Mesendoderm (in vitro differentiated cells): ENCODE data around the gene MTREX.
A peak's percentile ranks its signal among the peaks of the same experiment; 100 is the strongest.

Experiments used
- DNase-seq: peaks from one replicate; pipeline ENCODE4 v3.0.0; 2013
- H2AK5ac ChIP-seq: 2 replicates; pipeline ENCODE4 v1.6.1; 2013; ENCODE audit warnings: low read length, inconsistent platforms
- H2BK120ac ChIP-seq: 2 replicates; pipeline ENCODE4 v1.6.1; 2013; ENCODE audit warnings: low read depth, mild to moderate bottlenecking, low read length, moderate library complexity, mixed read lengths
- H2BK15ac ChIP-seq: replicated peaks from 2 replicates; pipeline ENCODE4 v1.6.1; 2013; ENCODE audit warnings: low read depth, mild to moderate bottlenecking, moderate library complexity
- H2BK5ac ChIP-seq: 2 replicates; pipeline ENCODE4 v1.6.1; 2013; ENCODE audit warnings: low read length, inconsistent platforms
- H3K18ac ChIP-seq: 2 replicates; pipeline ENCODE4 v1.6.1; 2013; ENCODE audit warnings: mild to moderate bottlenecking, low read length, mixed read lengths
- H3K23ac ChIP-seq: one replicate; pipeline ENCODE4 v1.6.1; 2013; ENCODE audit warnings: low read length
- H3K27ac ChIP-seq: 2 replicates; pipeline ENCODE4 v1.5.1; 2013; ENCODE audit warnings: low read depth, mild to moderate bottlenecking, inconsistent platforms, low read length, moderate library complexity
- H3K27me3 ChIP-seq: 2 replicates; pipeline ENCODE4 v1.6.1; 2013; ENCODE audit warnings: low read length, control low read depth, mild to moderate bottlenecking, inconsistent platforms; ENCODE audit not compliant: insufficient read depth, poor library complexity
- H3K36me3 ChIP-seq: 2 replicates; pipeline ENCODE4 v1.6.1; 2013; ENCODE audit warnings: low read length, inconsistent platforms; ENCODE audit not compliant: control insufficient read depth, insufficient read depth
- H3K4ac ChIP-seq: one replicate; pipeline ENCODE4 v1.6.1; 2013; ENCODE audit warnings: low read depth, mild to moderate bottlenecking, low read length, moderate library complexity
- H3K4me1 ChIP-seq: 2 replicates; pipeline ENCODE4 v1.6.1; 2013; ENCODE audit warnings: low read depth, low read length, inconsistent platforms; ENCODE audit not compliant: control insufficient read depth
- H3K4me2 ChIP-seq: 2 replicates; pipeline ENCODE4 v1.6.1; 2013; ENCODE audit warnings: low read length
- H3K4me3 ChIP-seq: 2 replicates; pipeline ENCODE4 v1.5.1; 2013; ENCODE audit warnings: mild to moderate bottlenecking, low read length
- H3K56ac ChIP-seq: one replicate; pipeline ENCODE4 v1.6.1; 2013; ENCODE audit warnings: low read length
- H3K79me1 ChIP-seq: 2 replicates; pipeline ENCODE4 v1.6.1; 2013; ENCODE audit warnings: low read length, inconsistent platforms
- H3K79me2 ChIP-seq: 2 replicates; pipeline ENCODE4 v1.6.1; 2013; ENCODE audit warnings: mild to moderate bottlenecking, low read length; ENCODE audit not compliant: control insufficient read depth, insufficient read depth
- H3K9ac ChIP-seq: 2 replicates; pipeline ENCODE4 v1.6.1; 2013; ENCODE audit warnings: low read length, inconsistent platforms
- H4K5ac ChIP-seq: one replicate; pipeline ENCODE4 v1.6.1; 2013; ENCODE audit warnings: low read length
- H4K8ac ChIP-seq: one replicate; pipeline ENCODE4 v1.6.1; 2013; ENCODE audit warnings: low read depth, mild to moderate bottlenecking, control low read depth, low read length, moderate library complexity
- WGBS: extraction: QIAGEN DNeasy Blood & Tissue Kit; methylation state at CpG from one replicate; pipeline ENCODE4 v1.1.7; 2013; ENCODE audit warnings: low lambda C conversion rate, missing lambda C conversion rate; ENCODE audit not compliant: insufficient coverage; ENCODE audit errors: extremely low coverage; 5-methylcytosine and 5-hydroxymethylcytosine counted together

Gene MTREX

GRCh38 chr5:55338810-55339243, 31.0 kb downstream of the MTREX start:
- no peak overlapping the region for H3K56ac ChIP-seq
- H3K4me3 ChIP-seq = no peak overlapping the region
- H3K18ac ChIP-seq = no peak overlapping the region
- H2BK5ac ChIP-seq = no peak overlapping the region
- H2BK15ac ChIP-seq = no peak overlapping the region
- WGBS = no CpG with 5 or more reads among the region's 5 CpGs
- H3K4me2 ChIP-seq = no peak overlapping the region
- no peak overlapping the region for H3K9ac ChIP-seq
- H3K79me1 ChIP-seq = peaks cover 4% of the 10 kb centered on the region
- no peak overlapping the region for H3K23ac ChIP-seq
- no peak overlapping the region for H2AK5ac ChIP-seq
- no peak overlapping the region for H2BK120ac ChIP-seq
- H3K79me2 ChIP-seq = peaks cover 4% of the 10 kb centered on the region
- no peaks in the 10 kb centered on the region for H3K4me1 ChIP-seq
- no peak for DNase-seq
- no peaks in the 10 kb centered on the region for H3K27me3 ChIP-seq
- H4K8ac ChIP-seq = no peak overlapping the region
- H4K5ac ChIP-seq = no peak overlapping the region
- H3K4ac ChIP-seq = no peak overlapping the region
- H3K27ac ChIP-seq = no peak overlapping the region
- no peaks in the 10 kb centered on the region for H3K36me3 ChIP-seq

DNA sequence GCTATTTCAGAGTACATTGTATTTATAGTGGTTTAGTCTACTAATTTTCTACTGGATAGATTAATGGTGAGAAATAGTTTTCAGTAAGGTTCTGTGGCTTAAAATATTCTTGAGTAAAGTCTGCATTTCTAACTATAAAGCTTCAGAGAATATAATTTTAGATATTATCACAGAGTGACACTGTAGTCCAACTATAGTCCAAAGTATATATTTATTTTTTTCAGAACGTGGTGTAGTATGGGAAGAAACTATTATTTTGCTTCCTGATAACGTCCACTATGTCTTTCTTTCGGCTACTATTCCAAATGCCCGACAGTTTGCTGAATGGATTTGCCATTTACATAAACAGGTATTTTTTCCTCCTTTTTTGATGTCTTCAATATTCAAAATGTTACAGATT, 35.3 kb downstream of the MTREX start:
- Histone ChIP-seq H3K36me3 (no peaks in the 10 kb centered on the region), H2BK15ac (no peak overlapping the region), H3K27ac (no peak overlapping the region), H3K4ac (no peak overlapping the region), H2BK120ac (no peak overlapping the region), H4K5ac (no peak overlapping the region), H3K4me2 (no peak overlapping the region), H4K8ac (no peak overlapping the region), H3K27me3 (no peaks in the 10 kb centered on the region), H3K9ac (no peak overlapping the region), H3K79me1 (peaks cover 2% of the 10 kb centered on the region), H3K4me3 (no peak overlapping the region), H2AK5ac (no peak overlapping the region), H3K79me2 (peaks cover 1% of the 10 kb centered on the region), H3K23ac (no peak overlapping the region), H3K56ac (no peak overlapping the region), H3K4me1 (no peaks in the 10 kb centered on the region), H3K18ac (no peak overlapping the region), H2BK5ac (no peak overlapping the region)
- no CpG with 5 or more reads among the region's 4 CpGs for WGBS
- no peak for DNase-seq

DNA sequence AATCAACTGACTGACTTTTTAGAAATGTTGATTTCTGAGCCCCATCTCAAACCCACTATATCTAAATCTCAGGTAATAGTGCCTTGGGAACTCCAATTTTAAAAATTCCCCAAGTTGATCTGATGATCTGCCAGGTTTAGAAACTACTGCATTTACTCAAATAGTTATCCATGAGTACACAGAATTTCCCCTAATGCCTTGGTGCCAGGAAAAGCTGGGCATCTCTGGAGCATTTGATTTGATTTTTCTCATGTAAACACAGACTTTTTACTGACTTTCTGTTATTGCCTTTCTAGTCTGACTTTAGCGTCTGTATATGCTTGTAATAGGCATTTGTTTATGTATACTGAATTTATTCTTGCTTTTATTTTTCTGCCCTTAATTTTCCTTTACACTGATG, 35.8 kb downstream of the MTREX start:
- H3K79me1 ChIP-seq = peaks cover 2% of the 10 kb centered on the region
- H3K4me2 ChIP-seq = no peak overlapping the region
- H3K27me3 ChIP-seq = no peaks in the 10 kb centered on the region
- no peak overlapping the region for H4K8ac ChIP-seq
- H3K56ac ChIP-seq = no peak overlapping the region
- no peak overlapping the region for H2BK15ac ChIP-seq
- no peak overlapping the region for H3K9ac ChIP-seq
- H3K4ac ChIP-seq = no peak overlapping the region
- no peak for DNase-seq
- H2BK5ac ChIP-seq = no peak overlapping the region
- H2BK120ac ChIP-seq = no peak overlapping the region
- H3K18ac ChIP-seq = no peak overlapping the region
- no peak overlapping the region for H4K5ac ChIP-seq
- H3K27ac ChIP-seq = no peak overlapping the region
- H3K36me3 ChIP-seq = no peaks in the 10 kb centered on the region
- WGBS = no CpG with 5 or more reads among the region's 1 CpG
- no peak overlapping the region for H3K23ac ChIP-seq
- no peak overlapping the region for H2AK5ac ChIP-seq
- H3K4me3 ChIP-seq = no peak overlapping the region
- H3K79me2 ChIP-seq = peaks cover 1% of the 10 kb centered on the region
- H3K4me1 ChIP-seq = no peaks in the 10 kb centered on the region

- Histone ChIP-seq H2BK120ac (no peak overlapping the region), H3K4me1 (no peaks in the 10 kb centered on the region), H3K36me3 (no peaks in the 10 kb centered on the region), H3K4me2 (no peak overlapping the region), H3K27ac (no peak overlapping the region), H3K23ac (no peak overlapping the region), H3K4me3 (no peak overlapping the region), H3K4ac (no peak overlapping the region), H3K18ac (no peak overlapping the region), H3K56ac (no peak overlapping the region), H2BK5ac (no peak overlapping the region), H2BK15ac (no peak overlapping the region), H3K79me1 (peaks cover 2% of the 10 kb centered on the region), H2AK5ac (no peak overlapping the region), H3K9ac (no peak overlapping the region), H4K8ac (no peak overlapping the region), H3K27me3 (no peaks in the 10 kb centered on the region), H4K5ac (no peak overlapping the region), H3K79me2 (no peaks in the 10 kb centered on the region)
- 100% methylated on average over 1 of the region's 2 CpGs for WGBS
- peak; percentile 65 for DNase-seq
These were observed 36.7 kb downstream of the MTREX start for GRCh38 chr5:55344392-55344992.

GRCh38 chr5:55345327-55345726, 37.5 kb downstream of the MTREX start:
- no peak overlapping the region for H2BK15ac ChIP-seq
- H3K56ac ChIP-seq = no peak overlapping the region
- no peak overlapping the region for H3K4ac ChIP-seq
- H3K27me3 ChIP-seq = no peaks in the 10 kb centered on the region
- H3K18ac ChIP-seq = no peak overlapping the region
- H3K4me1 ChIP-seq = no peaks in the 10 kb centered on the region
- H3K4me2 ChIP-seq = no peak overlapping the region
- H3K27ac ChIP-seq = no peak overlapping the region
- H2BK5ac ChIP-seq = no peak overlapping the region
- no peak overlapping the region for H4K5ac ChIP-seq
- H3K4me3 ChIP-seq = no peak overlapping the region
- no peaks in the 10 kb centered on the region for H3K36me3 ChIP-seq
- H2AK5ac ChIP-seq = no peak overlapping the region
- peaks cover 2% of the 10 kb centered on the region for H3K79me1 ChIP-seq
- no peak overlapping the region for H2BK120ac ChIP-seq
- no peak overlapping the region for H3K23ac ChIP-seq
- H3K79me2 ChIP-seq = no peaks in the 10 kb centered on the region
- H3K9ac ChIP-seq = no peak overlapping the region
- no CpG with 5 or more reads among the region's 4 CpGs for WGBS
- H4K8ac ChIP-seq = no peak overlapping the region
- no peak for DNase-seq

- no peak overlapping the region for H3K9ac ChIP-seq
- no peak overlapping the region for H3K56ac ChIP-seq
- H2BK120ac ChIP-seq = no peak overlapping the region
- H3K79me1 ChIP-seq = no peaks in the 10 kb centered on the region
- no peak overlapping the region for H2BK15ac ChIP-seq
- H3K4me3 ChIP-seq = no peak overlapping the region
- no peak overlapping the region for H3K4me2 ChIP-seq
- no peak overlapping the region for H4K8ac ChIP-seq
- H3K27ac ChIP-seq = no peak overlapping the region
- H2AK5ac ChIP-seq = no peak overlapping the region
- no peak overlapping the region for H3K18ac ChIP-seq
- WGBS = no CpG with 5 or more reads among the region's 3 CpGs
- no peak overlapping the region for H4K5ac ChIP-seq
- no peak overlapping the region for H3K4ac ChIP-seq
- H3K36me3 ChIP-seq = no peaks in the 10 kb centered on the region
- H3K79me2 ChIP-seq = no peaks in the 10 kb centered on the region
- H3K4me1 ChIP-seq = no peaks in the 10 kb centered on the region
- no peak overlapping the region for H3K23ac ChIP-seq
- H3K27me3 ChIP-seq = no peaks in the 10 kb centered on the region
- DNase-seq = no peak
- no peak overlapping the region for H2BK5ac ChIP-seq
These were observed 40.0 kb downstream of the MTREX start for GRCh38 chr5:55347786-55348185.
